Neutrophil (primary cell): ENCODE measurements around the gene PRPH.
"Not testable (repeated sequence)": the region's sequence is repeated elsewhere in the genome, so short reads cannot be mapped to it uniquely, and the experiment has no call there.

Source experiments
- H3K27ac ChIP-seq: fragments of 200-600 bp; sonication (generic); 2 replicates; pipeline ENCODE4 v1.5.1; 2016; ENCODE audit warnings: mild to moderate bottlenecking, moderate library complexity
- H3K27me3 ChIP-seq: fragments of 200-600 bp; sonication (generic); 2 replicates; pipeline ENCODE4 v1.6.0; 2016; ENCODE audit warnings: mild to moderate bottlenecking
- H3K36me3 ChIP-seq: fragments of 200-600 bp; sonication (generic); 2 replicates; pipeline ENCODE4 v1.5.1; 2017
- H3K4me1 ChIP-seq, 2 experiments: fragments of 200-600 bp in 1 of 2; sonication (generic) in 1 of 2; 1 replicate in 1 of 2; 2 replicates in 1 of 2; pipeline versions ENCODE4 v1.5.1 to v1.6.1; 2013 to 2016; ENCODE audit warnings: low read depth in 1 of 2, low read length in 1 of 2, mild to moderate bottlenecking in 1 of 2, moderate library complexity in 1 of 2; ENCODE audit not compliant: control insufficient read depth in 1 of 2, insufficient read depth in 1 of 2
- H3K4me3 ChIP-seq, 2 experiments: fragments of 200-600 bp in 1 of 2; sonication (generic) in 1 of 2; 1 replicate in 1 of 2; 2 replicates in 1 of 2; pipeline ENCODE4 v1.5.1; 2013 to 2016; ENCODE audit warnings: low read depth in 1 of 2, low read length in 1 of 2, mild to moderate bottlenecking in 1 of 2, moderate library complexity in 1 of 2
- H3K9me3 ChIP-seq: fragments of 200-600 bp; sonication (generic); 2 replicates; pipeline ENCODE4 v1.5.1; 2016
- CTCF ChIP-seq: fragments of 200-600 bp; sonication (generic); IDR thresholded peaks from 2 replicates; pipeline ENCODE4 v1.5.1; 2016; ENCODE audit warnings: antibody characterized with exemption

The PRPH gene

GRCh38 chr12:49295082-49295936 is at the start of gene PRPH:
Gene PRPH, plus strand, starts transcription at chr12:49295147. Its CDS starts 54 bp downstream, at chr12:49295201.
- Histone ChIP-seq H3K9me3 (no peaks in the 10 kb centered on the region), H3K4me1 (peaks cover 15 to 28% of the 10 kb centered on the region in 2 experiments), H3K27ac (no peak within 1 kb of the TSS), H3K36me3 (no peaks in the 10 kb centered on the region), H3K27me3 (peaks cover 100% of the 10 kb centered on the region), H3K4me3 (no peak within 1 kb of the TSS)
- TF ChIP-seq CTCF, result no peak

GRCh38 chr12:49251357-49251756 is 43.6 kb upstream of the PRPH start:
- Histone ChIP-seq H3K9me3 (no peaks in the 10 kb centered on the region), H3K36me3 (no peaks in the 10 kb centered on the region), H3K27ac (no peak overlapping the region), H3K27me3 (no peaks in the 10 kb centered on the region), H3K4me1 (no peaks in the 10 kb centered on the region), H3K4me3 (no peak overlapping the region)
- TF ChIP-seq CTCF, result no peak

- H3K27ac ChIP-seq, result no peak overlapping the region
- no peaks in the 10 kb centered on the region for H3K27me3 ChIP-seq
- H3K4me3 ChIP-seq, result no peak overlapping the region
- peaks cover 0 to 6% of the 10 kb centered on the region in 2 experiments for H3K4me1 ChIP-seq
- H3K9me3 ChIP-seq, result no peaks in the 10 kb centered on the region
- TF ChIP-seq CTCF, result no peak
- H3K36me3 ChIP-seq, result no peaks in the 10 kb centered on the region
Measured at GRCh38 chr12:49253033-49253623, 41.8 kb upstream of the PRPH start.

- H3K27ac ChIP-seq, H3K36me3 ChIP-seq, H3K9me3 ChIP-seq, H3K4me3 ChIP-seq, H3K27me3 ChIP-seq: not testable (repeated sequence)
- peaks cover 3 to 11% of the 10 kb centered on the region in 2 experiments for H3K4me1 ChIP-seq
Measured at GRCh38 chr12:49255456-49255855, 39.5 kb upstream of the PRPH start.

- Histone ChIP-seq H3K27me3 (no peaks in the 10 kb centered on the region), H3K27ac (no peak overlapping the region), H3K36me3 (no peaks in the 10 kb centered on the region), H3K4me3 (no peak overlapping the region), H3K9me3 (no peaks in the 10 kb centered on the region), H3K4me1 (peaks cover 3 to 14% of the 10 kb centered on the region in 2 experiments)
- TF ChIP-seq CTCF, result no peak
Measured at GRCh38 chr12:49255857-49256637, 38.9 kb upstream of the PRPH start.

GRCh38 chr12:49257508-49258184 is 37.3 kb upstream of the PRPH start:
- not testable (repeated sequence) for H3K27ac ChIP-seq, H3K36me3 ChIP-seq, H3K27me3 ChIP-seq, H3K9me3 ChIP-seq, H3K4me3 ChIP-seq
- H3K4me1 ChIP-seq, result peaks cover 3 to 14% of the 10 kb centered on the region in 2 experiments
